Activated T-cell treated with anti-CD3 and anti-CD28 coated beads, Interleukin-2, amount 50 U/mL, for 1 hour (primary cell): ENCODE measurements around the gene SPIRE1.
"Not testable (repeated sequence)": the region's sequence is repeated elsewhere in the genome, so short reads cannot be mapped to it uniquely, and the experiment has no call there.

Experiments
- DNase-seq: peaks from one replicate; pipeline ENCODE4 v3.0.0-alpha.2; 2020

The SPIRE1 gene

DNA sequence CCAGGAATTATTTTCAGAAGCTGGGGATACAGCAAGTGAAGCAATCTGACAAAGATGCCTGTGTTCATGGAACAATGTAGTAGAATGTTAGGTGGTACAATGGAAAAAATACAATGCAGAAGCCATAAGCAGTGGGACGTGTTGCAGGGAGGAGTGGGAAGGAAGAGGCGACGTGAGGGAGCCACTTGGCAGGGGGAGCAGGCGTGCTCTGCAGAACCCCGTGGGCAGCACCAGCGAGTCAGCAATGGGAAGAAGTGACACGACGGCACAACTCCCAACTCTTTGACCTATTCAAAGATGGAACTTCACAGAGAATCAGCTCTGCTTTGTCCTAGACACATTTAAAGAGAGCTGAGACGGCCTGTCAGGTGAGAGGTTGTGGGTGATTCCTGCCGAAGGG is 219.7 kb downstream of the SPIRE1 start:
- no peak for DNase-seq

DNA sequence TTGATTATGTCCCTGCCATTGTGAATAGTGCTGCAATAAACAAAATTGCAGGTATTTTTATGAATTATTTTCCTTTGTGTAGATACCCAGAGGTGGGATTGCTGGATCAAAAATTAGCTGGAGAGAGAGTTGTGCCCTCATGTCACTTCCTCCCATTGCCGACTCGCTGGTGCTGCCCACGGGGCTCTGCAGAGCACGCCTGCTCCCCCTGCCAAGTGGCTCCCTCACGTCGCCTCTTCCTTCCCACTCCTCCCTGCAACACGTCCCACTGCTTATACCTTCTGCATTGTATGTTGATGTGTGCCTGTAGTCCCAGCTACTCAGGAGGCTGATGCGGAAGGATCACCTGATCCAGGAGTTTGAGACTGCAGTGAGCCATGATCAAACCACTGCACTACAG is 222.0 kb downstream of the SPIRE1 start:
- DNase-seq: no peak

DNA sequence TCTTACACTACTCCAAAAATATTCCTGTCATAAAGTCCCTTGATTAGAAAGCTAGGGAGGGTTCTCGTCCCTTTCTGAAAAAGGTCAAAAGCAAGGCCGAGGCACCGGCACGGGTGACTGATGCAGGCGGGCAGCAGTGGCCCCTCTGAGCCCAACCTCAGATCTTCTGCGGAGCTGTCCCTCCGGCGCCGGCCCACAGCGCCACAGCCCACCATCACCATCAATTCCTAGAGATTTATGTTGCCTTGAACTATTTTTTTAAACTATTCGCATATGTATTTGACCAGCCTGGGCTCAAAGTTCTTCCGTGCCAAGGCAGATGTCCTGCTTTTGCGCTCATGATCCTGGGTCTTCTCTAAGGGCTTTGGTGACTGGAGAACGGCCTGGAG is 223.4 kb downstream of the SPIRE1 start:
- DNase-seq: no peak

DNA sequence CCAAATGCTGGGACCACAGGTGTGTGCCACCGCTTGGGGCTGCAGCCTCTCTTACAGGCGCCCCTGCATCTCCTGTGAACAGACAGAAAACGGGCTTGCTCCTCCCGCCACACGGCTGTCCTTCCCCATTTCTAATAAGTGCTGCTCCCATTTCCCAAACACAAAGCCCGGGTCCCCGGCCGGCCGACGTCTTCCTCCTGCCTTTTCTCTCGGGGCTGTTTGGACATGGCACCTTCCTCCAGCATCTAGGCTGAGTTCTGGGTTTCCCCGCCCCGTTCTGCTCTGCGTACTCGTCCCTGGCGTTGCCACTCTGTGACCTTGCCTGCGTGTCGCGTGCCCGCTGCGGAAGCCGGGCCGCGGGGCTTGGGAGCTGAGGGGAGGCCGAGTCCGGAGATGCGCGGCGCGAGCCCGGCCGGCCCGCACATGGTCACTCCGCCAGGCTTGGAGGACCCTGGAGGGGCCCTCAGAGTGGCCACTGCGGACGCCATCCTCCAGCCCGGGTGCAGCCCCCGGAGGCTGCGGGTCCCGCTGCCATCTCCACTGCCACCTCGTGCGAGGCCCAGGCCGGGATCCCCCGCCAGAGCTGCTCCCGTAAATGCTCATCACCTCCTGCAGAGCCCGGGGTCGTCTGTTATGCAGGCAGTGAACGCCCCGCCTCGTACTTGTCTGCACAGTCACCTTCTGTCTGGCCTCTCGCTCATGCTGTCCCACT is 223.9 kb downstream of the SPIRE1 start:
- DNase-seq: no peak

DNA sequence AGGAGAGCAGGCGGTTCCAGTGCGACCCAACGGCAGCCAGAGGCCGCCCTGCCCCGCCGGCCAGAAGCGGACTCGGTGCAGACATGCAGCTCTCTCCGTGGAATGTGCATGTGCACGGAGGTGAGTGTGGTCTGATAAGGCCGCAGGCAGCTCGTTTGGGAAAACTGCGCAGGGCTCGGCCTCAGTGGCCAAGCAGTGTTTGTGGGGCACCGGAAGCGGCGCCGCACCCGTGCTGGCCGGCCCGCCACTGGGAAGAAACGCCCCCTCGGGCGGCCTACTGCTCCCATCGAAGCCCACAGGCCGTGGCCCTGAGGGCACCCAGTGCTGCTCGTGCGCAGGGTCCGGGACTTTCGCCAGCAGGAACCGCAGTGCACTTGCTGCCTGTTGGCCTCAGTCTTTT is 225.0 kb downstream of the SPIRE1 start:
- DNase-seq: no peak

DNA sequence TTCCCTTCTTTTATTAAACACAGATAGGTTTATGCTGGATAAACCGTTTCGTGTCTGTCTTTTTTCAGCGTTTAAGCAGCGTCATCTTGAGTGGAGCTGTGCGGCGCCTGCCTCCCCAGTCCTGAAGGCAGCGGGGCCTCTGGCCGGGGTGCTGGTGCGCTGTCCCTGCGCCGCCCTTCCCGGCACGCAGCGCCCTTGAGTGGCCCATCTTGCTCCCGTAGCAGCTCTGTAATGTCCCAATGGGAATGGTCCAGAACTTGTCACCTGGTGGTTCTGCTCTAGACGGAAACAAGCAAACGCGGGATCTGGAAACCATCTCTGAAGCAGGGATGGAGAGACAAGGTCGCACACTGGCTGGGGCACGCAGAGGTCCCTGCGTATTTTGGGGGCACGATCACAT is 225.7 kb downstream of the SPIRE1 start:
- no peak for DNase-seq

DNA sequence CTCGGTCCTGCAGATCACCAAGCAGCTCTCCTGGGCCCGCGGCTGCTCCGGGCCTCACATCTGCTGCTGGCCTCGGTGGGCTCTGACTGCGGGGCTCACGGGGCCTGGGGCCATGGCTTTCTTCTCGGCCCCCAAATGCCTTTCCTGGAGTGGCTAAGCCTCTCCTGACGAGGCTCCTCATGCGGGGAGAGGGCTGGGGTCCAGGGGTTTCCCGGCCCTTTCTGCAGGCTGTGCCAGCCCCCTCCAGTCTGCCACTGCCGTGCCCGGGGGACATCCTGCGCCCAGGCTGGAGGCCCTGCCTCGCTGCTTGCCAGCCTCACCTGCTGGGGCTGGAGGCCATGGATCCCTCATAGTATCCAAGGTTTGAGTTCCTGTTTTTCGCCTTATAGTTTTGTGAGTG is 226.3 kb downstream of the SPIRE1 start:
- DNase-seq: no peak

DNA sequence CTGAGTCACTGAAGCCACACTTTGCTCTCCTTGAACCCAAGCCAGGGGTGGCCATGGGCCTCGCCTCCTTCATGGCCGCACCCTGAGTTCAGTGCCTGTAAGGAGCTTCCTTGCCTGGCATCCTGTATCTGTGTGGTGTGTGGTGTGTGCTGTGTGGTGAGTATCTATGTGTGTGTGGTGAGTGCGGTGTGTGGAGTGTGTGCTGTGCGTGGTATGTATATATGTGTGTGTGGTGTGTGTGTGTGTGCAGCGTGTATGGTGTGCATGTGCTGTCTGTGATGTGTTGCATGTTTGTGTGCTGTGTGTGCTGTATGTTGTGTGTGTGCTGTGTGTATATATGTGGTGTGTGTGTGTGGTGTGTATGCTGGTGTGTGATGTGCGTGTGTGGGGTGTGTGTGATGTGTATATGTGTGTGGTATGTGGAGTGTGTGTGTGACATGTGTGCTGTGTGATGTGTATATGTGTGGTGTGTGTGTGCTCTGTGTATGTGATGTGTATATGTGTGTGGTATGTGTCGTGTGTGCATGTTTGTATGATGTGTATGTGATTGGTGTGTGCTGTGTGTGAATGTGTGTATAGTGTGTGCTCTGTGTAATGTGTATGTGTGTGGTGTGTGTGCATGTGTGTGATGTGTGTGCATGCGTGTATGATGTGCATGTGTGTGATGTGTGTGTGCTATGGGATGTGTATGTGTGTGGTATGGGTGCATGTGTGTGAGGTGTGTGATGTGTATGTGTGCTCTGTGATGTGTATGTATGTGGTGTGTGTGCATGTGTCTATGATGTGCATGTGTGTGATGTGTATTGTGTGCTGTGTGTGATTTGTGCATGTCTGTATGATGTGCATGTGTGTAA is 227.5 kb downstream of the SPIRE1 start:
- DNase-seq: no peak

DNA sequence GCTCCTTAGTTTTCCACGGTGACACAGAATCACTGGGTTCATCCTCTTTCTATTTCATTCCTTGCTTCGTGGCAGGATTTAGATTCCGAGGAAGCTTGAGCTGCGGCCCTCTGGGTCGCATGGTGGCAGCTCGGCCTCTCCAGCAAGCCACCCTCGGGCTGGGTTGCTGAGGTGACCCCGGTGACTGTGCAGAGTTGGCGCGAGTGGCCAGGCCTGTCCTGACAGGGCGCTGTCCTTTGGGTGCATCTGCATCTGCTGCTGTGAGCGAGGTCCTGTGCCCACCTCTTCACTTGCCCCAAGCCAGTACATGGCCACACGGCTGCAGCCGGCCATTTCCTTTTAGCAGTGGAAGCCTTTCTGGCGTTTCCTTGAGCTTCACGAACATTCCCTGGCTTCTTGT is 228.4 kb downstream of the SPIRE1 start:
- DNase-seq: no peak

DNA sequence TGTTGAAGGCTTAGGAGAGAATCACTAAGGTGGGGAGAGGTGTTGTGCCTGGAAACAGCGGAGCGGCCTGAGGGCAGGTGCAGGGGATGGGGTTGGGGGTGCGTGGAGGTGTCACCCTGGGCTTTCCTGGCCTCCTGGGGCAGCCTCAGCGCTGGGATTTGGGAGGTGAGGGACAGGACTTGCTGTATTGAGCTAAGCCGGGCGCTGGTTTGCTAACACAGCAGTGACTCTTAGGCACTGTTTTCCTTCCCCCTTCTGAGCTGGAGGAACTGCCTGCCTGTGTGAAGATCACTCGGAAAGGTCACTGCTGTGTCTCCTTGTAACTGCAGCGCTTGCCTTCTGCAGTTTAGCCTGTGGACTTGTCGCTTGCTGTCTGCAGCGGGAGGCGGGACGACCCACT is 229.0 kb downstream of the SPIRE1 start:
- DNase-seq: no peak

DNA sequence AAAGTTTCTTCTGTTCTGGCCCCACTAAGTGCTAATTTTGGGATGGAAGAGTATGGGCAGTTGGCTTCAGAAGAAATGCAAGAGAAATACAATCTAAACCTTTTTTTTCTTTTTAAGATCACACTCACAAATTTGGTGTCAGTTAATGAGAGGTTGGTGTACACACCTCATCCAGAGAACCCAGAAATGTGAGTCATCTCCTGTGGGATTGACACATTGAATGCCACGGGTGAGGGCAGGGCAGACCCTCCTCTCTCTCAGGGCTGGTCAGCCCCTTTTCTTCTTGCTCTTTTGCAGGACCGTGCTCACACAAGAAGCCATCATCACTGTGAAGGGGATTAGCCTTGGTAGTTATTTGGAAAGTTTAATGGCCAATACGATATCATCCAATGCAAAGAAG is 231.0 kb downstream of the SPIRE1 start:
- no peak for DNase-seq

DNA sequence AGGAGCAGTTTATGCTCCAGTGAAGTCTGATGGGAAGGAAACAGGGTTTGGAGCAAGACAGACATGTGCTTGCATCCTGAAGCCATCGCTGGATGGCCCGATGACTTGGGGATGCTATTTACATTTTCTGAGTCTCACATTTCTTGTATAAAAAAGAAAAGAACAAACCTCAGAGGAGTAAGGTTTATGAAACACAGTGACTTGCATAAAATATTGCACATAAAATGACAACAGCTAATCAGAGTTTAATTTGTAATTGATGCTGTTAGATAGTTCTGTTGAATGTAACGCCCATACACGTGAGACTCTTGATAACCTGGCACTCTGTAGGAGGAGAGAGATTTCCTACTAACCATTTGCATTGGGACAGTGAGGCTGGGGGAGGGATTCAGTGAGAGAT is 233.7 kb downstream of the SPIRE1 start:
- DNase-seq: no peak

DNA sequence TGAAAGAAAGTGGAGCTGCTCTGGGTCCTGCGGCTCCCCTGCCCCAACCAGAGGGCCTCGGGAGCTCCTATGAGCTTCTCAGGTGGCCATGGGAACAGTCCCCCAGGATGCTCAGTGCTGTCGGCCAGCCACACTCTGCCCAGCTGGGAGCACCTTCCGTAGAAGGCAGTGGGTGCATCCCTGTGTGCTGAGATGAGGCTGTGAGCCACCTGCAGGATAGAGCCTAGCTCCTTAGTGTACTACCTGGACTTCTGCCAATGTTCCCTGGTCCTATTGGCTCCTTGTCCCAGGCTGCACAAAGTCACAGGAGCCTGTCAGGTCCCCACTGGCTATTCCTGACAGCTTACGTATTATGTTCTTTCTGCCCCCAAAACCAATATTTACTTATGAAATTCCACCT is 234.1 kb downstream of the SPIRE1 start:
- DNase-seq: no peak

DNA sequence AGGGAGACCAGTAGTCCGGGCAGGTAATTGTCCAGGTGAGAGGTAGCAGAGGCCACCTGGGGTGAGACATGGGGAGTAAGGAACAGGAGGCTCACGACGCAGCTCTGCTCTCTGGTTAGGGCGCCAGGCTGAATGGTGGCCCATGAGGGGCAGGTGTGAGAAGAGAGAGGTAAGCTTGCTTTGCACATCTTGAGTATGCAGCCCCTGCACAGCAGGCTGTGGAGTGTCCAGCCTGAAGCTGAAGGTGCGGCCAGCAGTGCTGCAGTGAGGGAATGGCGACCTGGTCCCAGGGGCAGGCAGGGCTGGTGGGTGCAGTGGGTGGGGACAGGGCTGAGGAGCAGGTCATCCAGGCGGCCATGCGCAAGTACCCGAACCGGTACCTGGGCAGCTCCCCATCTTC is 234.5 kb downstream of the SPIRE1 start:
- DNase-seq: no peak

DNA sequence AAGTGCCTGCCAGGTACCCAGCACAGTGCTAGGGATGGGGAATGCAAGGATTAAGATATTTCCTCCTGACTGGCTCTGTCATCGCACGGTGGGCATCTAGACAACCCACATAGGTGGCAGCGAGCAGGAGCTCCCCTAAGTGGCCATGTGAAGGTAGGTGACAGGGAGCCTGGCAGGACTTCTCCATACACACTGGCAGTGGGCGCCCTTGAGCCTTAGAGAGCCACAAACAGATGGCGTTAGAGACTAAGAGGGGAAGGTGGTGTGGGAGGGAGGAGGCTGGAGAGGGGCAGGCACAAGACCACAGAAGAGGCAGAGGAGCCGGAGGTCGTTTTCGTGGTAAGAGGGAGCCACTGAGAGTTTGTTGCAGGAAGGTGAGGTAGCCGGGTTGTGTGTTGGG is 235.0 kb downstream of the SPIRE1 start:
- DNase-seq: no peak

DNA sequence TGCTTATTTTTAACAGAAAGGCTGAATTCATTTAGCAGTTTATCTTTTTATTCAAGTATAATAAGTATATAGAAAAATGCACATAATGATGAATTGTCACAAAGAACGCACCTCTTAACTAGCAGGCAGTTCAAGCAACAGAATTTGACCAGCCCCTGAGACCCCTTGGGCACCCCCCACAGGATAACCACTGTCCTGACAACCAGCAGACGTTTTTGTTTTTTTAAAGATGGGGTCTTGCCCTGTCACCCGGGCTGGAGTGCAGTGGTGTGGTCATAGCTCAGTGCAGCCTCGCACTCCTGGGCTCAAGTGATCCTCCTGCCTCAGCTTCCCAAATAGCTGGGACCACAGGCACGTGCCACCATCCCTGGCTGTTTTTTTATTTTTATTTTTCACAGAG is 236.2 kb downstream of the SPIRE1 start:
- DNase-seq: no peak

DNA sequence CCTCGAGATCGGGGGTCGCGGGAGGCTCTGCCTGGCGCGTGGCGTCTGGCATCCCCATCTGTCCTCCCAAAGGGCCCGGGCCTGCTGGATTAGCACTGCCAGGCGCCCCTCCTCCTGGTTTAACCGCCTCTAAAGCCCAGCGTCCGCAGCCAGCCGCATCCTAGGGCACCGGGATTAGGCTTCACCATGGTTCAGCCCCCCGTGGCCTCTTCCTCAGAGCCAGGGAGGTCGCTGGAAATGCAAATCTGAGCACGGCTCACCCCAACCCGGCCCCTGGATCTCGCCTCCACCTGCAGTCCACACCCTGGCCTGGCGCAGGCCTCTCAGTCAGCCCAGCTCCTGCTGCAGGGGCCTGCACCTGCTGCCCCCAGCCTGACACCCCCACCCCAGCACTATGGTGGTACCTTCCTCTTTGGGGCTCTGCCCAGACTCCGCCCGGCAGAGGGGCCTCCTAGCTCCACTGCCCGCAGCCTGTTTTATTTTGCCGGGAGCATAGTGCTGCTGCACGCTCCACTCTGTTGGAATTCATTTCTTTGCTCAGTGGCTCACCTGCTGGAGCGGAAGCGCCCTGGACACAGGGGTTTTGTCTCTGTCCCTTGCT is 237.0 kb downstream of the SPIRE1 start:
- DNase-seq: no peak

DNA sequence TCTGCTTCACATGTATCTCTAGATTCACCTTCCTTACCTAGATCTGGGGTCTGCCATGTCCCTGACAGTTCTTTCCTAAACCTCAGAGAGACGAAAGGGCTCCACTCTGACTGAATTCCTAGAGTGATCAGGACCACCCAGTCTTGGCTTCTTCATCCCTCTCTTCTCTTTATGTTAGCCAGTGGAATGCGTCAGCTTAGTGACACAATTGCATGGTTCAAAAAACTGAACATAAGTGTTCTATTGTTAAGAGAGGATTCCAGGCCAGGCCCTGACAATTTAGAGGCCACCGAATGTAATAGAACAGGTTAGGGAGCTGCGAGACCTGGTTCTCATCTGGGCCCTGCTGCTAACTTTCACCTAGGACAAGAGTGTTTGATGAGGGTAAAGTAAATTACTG is 240.2 kb downstream of the SPIRE1 start:
- no peak for DNase-seq

DNA sequence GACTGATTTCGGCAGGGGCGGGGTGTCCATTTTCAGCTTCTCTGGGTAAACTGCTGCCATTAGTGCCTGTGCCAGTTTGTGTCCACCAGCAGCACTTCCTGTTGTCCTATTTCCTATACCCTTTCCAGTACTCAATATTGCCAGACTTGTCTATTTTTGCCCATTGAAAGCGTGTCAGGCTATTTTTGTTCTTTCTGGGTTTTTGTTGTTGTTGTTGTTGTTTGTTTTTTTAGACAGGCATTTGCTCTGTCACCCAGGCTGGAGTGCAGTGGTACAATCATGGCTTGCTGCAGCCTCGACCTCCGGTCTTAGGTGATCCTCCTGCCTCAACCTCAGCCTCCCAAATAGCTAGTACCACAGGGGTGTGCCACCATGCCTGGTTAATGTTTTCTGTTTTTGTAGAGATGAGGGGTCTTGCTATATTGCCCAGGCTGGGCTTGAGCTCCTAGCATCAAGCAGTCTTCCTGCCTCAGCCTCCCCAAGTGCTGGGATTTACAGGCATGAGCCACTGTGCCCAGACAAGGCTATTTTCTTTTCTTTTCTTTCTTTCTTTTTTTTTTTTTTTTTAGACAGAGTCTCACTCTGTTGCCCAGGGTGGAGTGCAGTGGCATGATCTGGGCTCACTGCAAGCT is 241.7 kb downstream of the SPIRE1 start:
- no peak for DNase-seq

DNA sequence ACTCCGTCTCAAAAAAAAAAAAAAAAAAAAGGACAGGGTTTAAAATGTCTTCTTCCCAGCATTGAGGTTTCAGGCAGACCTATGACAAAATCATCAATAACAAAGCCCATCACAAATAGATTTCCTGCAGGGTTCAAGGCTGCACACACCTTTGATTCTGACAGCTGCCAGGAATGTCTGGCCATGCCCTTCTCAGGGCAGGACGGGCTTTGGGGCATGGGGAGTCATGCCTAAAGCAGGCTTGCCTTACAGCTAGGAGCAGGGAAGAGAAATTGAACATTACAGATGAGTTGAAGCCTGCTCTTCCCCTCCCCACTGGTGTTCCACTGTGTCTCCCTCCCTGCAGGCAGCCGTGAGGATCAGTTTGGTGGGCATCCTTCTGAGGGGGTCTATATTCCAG is 246.5 kb downstream of the SPIRE1 start:
- no peak for DNase-seq

DNA sequence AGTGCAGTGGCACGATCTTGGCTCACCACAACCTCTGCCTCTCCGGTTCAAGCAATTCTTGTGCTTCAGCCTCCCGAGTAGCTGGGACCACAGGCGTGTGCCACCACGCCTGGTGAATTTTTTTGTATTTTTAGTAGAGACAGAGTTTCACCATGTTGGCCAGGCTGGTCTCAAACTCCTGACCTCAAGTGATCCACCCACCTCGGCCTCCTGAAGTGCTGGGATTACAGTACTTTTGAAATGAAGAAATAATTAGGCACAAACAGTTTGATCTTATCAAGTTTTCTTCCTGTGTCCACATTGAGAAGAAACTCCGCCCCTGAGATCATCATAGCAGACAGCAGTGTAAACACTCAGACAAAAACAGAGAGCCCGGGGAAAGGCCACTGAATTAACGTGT is 247.2 kb downstream of the SPIRE1 start:
- not testable (repeated sequence) for DNase-seq

DNA sequence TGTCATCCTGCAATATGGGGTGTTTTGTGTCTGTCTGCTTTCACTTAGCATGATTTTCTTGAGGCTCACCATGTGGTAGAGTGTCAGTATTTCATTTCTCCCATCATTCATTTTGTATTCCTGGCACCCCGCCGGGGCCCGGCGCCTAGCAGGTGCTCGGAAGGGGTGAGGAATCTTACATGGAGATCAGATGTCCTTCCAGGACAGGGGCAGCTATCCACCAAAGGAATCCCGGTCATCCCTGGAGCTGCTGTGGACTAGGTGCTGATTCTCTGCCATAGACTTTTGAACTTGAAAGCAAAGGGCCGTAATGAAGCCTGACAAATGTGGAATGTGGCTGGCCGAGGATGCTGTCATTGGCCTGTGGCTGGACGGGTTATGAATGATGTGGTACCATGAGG is 247.8 kb downstream of the SPIRE1 start:
- no peak for DNase-seq

DNA sequence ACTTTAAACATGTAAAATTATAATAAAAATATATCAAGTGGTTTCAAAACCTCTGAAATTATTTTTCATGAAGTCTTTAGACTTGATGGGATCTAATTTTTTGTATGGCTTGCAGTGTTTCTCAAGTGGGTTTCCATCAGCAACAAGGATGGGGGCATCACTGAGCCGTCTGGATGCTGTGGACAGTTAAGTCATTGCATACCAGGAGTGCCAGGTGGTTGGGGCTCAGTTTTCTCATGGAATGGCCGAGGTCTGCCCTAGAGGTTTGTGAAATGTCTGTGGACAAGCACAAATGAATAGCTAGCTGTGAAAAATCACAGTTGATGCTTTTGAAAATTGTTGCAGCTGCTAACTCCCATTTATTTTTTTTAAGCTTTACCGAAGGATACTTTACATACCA is 248.4 kb downstream of the SPIRE1 start:
- DNase-seq: no peak
